ENCODE data around the gene ERMP1.

The ERMP1 gene

GRCh38 chr9:5767968-5768932 is 64.7 kb downstream of the ERMP1 start:
- DNase-seq: no peak

- DNase-seq: no peak
These were observed 68.6 kb downstream of the ERMP1 start for GRCh38 chr9:5764130-5764868.

- DNase-seq: no peak
These were observed 70.5 kb downstream of the ERMP1 start for GRCh38 chr9:5762421-5762820.

- DNase-seq: no peak
These were observed 72.6 kb downstream of the ERMP1 start for GRCh38 chr9:5760338-5760737.

GRCh38 chr9:5756633-5757032 is 76.3 kb downstream of the ERMP1 start:
- no peak for DNase-seq

- DNase-seq: no peak
These were observed 82.3 kb downstream of the ERMP1 start for GRCh38 chr9:5750569-5750968.

- DNase-seq: no peak
These were observed 83.6 kb downstream of the ERMP1 start for GRCh38 chr9:5749306-5749705.

- DNase-seq: no peak
These were observed 84.5 kb downstream of the ERMP1 start for GRCh38 chr9:5748438-5748837.

- no peak for DNase-seq
These were observed 89.8 kb downstream of the ERMP1 start for GRCh38 chr9:5743109-5743508.

- no peak for DNase-seq
These were observed 96.2 kb downstream of the ERMP1 start for GRCh38 chr9:5736563-5737346.

- no peak for DNase-seq
These were observed 97.8 kb downstream of the ERMP1 start for GRCh38 chr9:5735072-5735471.

Measured in NCI-H1092 (cell line).